NCI-H2227 (cell line): ENCODE data around the gene PID1.
"Not testable (repeated sequence)": the region's sequence is repeated elsewhere in the genome, so short reads cannot be mapped to it uniquely, and the experiment has no call there.

ENCODE experiments used
- DNase-seq: peaks from one replicate; lab custom pipeline; 2025; ENCODE audit not compliant: unreplicated experiment; lab: John Stamatoyannopoulos, UW

PID1 gene

GRCh38 chr2:229220254-229220653 lies 50.8 kb downstream of the PID1 start:
- no peak for DNase-seq

GRCh38 chr2:229218329-229218921 lies 52.7 kb downstream of the PID1 start:
- no peak for DNase-seq

GRCh38 chr2:229212241-229212640 lies 58.8 kb downstream of the PID1 start:
- DNase-seq, result no peak

GRCh38 chr2:229210641-229211040 lies 60.4 kb downstream of the PID1 start:
- DNase-seq, result no peak

- no peak for DNase-seq
Observed at GRCh38 chr2:229206548-229206947, 64.5 kb downstream of the PID1 start.

GRCh38 chr2:229205704-229206103 lies 65.4 kb downstream of the PID1 start:
- no peak for DNase-seq

- no peak for DNase-seq
Observed at GRCh38 chr2:229202646-229203045, 68.4 kb downstream of the PID1 start.

GRCh38 chr2:229201521-229201920 lies 69.6 kb downstream of the PID1 start:
- no peak for DNase-seq

- DNase-seq, result no peak
Observed at GRCh38 chr2:229199267-229199666, 71.8 kb downstream of the PID1 start.

GRCh38 chr2:229196448-229196847 lies 74.6 kb downstream of the PID1 start:
- no peak for DNase-seq

GRCh38 chr2:229195346-229195947 lies 75.6 kb downstream of the PID1 start:
- no peak for DNase-seq

GRCh38 chr2:229193281-229193680 lies 77.8 kb downstream of the PID1 start:
- DNase-seq, result no peak

- DNase-seq, result no peak
Observed at GRCh38 chr2:229191413-229191812, 79.7 kb downstream of the PID1 start.

GRCh38 chr2:229187123-229187522 lies 84.0 kb downstream of the PID1 start:
- not testable (repeated sequence) for DNase-seq

GRCh38 chr2:229181641-229182040 lies 89.4 kb downstream of the PID1 start:
- no peak for DNase-seq

- no peak for DNase-seq
Observed at GRCh38 chr2:229180658-229181057, 90.4 kb downstream of the PID1 start.

- DNase-seq, result no peak
Observed at GRCh38 chr2:229179628-229180027, 91.5 kb downstream of the PID1 start.

- no peak for DNase-seq
Observed at GRCh38 chr2:229178706-229179105, 92.4 kb downstream of the PID1 start.

- DNase-seq, result no peak
Observed at GRCh38 chr2:229178117-229178516, 93.0 kb downstream of the PID1 start.

- DNase-seq, result no peak
Observed at GRCh38 chr2:229176136-229176535, 95.0 kb downstream of the PID1 start.

- DNase-seq, result no peak
Observed at GRCh38 chr2:229175497-229175863, 95.6 kb downstream of the PID1 start.

- no peak for DNase-seq
Observed at GRCh38 chr2:229174794-229175496, 96.1 kb downstream of the PID1 start.
